SK-N-SH (cell line): ENCODE data around the gene ADAM11. TPM values are rescaled to one million over a fixed set of nuclear protein-coding genes. Genes with fewer than 3 reads are reported as not detected.

Experiments used
- CTCF ChIA-PET: fragments of 300-600, 350-600 bp; formaldehyde crosslinking; extraction: SDS; loops from one replicate; lab custom pipeline; 2021; lab: Yijun Ruan, JAX
- POLR2A ChIA-PET: fragments of 350-600 bp; sonication (Branson Sonifier 250); formaldehyde crosslinking; extraction: SDS; loops from one replicate; lab custom pipeline; 2020; ENCODE audit warnings: antibody characterized with exemption, inconsistent platforms; lab: Yijun Ruan, JAX
- DNase-seq: peaks from one replicate; pipeline ENCODE4 v3.0.0; 2012
- H2AFZ ChIP-seq: fragments of 200-600 bp; sonication (generic); 2 replicates; pipeline ENCODE4 v1.8.1; 2016; ENCODE audit warnings: antibody characterized with exemption, mild to moderate bottlenecking, low read depth
- H3F3A ChIP-seq: fragments of 200-600 bp; sonication (generic); replicated peaks from 2 replicates; pipeline ENCODE3; 2016; ENCODE audit warnings: antibody characterized with exemption, mild to moderate bottlenecking; ENCODE audit not compliant: insufficient read depth
- H3K27ac ChIP-seq, 2 experiments: fragments of 200-500 bp in 1 of 2; fragments of 200-600 bp in 1 of 2; sonication (Bioruptor generic) in 1 of 2; sonication (generic), shearing (Covaris generic) in 1 of 2; 2 replicates each; pipeline versions ENCODE4 v1.5.1 to v1.6.1; 2014 to 2016; ENCODE audit warnings: low read depth in 2 of 2, inconsistent platforms in 1 of 2, low read length in 1 of 2, mild to moderate bottlenecking in 1 of 2, mixed read lengths in 1 of 2
- H3K27me3 ChIP-seq: fragments of 200-600 bp; sonication (generic), shearing (Covaris generic); 2 replicates; pipeline ENCODE4 v1.6.1; 2016; ENCODE audit warnings: mixed run types; ENCODE audit not compliant: insufficient read depth
- H3K36me3 ChIP-seq, 2 experiments: fragments of 200-500 bp in 1 of 2; fragments of 200-600 bp in 1 of 2; sonication (Bioruptor generic) in 1 of 2; sonication (generic) in 1 of 2; replicated peaks in 1 of 2; 2 replicates each; pipeline versions ENCODE3 to v1.5.1; 2014 to 2016; ENCODE audit warnings: low read length in 1 of 2, mild to moderate bottlenecking in 1 of 2; ENCODE audit not compliant: insufficient read depth in 2 of 2, control insufficient read depth in 1 of 2
- H3K4me1 ChIP-seq, 2 experiments: fragments of 200-500 bp in 1 of 2; fragments of 200-600 bp in 1 of 2; sonication (Bioruptor generic) in 1 of 2; sonication (generic), shearing (Covaris generic) in 1 of 2; 2 replicates each; pipeline versions ENCODE4 v1.5.1 to v1.6.1; 2014 to 2016; ENCODE audit warnings: low read depth in 1 of 2, low read length in 1 of 2, mixed run types in 1 of 2; ENCODE audit not compliant: insufficient read depth in 2 of 2, control insufficient read depth in 1 of 2
- H3K4me2 ChIP-seq: fragments of 200-600 bp; sonication (generic), shearing (Covaris generic); 2 replicates; pipeline ENCODE4 v1.6.1; 2017; ENCODE audit warnings: mixed run types
- H3K4me3 ChIP-seq, 2 experiments: fragments of 200-500 bp in 1 of 2; fragments of 200-600 bp in 1 of 2; sonication (Bioruptor generic) in 1 of 2; sonication (generic), shearing (Covaris generic) in 1 of 2; 2 replicates each; pipeline versions ENCODE4 v1.5.1 to v1.8.1; 2014 to 2016; ENCODE audit warnings: low read depth in 2 of 2, inconsistent platforms in 1 of 2, low read length in 1 of 2, mild to moderate bottlenecking in 1 of 2, mixed read lengths in 1 of 2, moderate library complexity in 1 of 2
- H3K79me2 ChIP-seq: fragments of 200-600 bp; sonication (generic); 2 replicates; pipeline ENCODE4 v1.8.1; 2017; ENCODE audit warnings: mild to moderate bottlenecking; ENCODE audit not compliant: insufficient read depth
- H3K9ac ChIP-seq: fragments of 200-600 bp; sonication (generic); 2 replicates; pipeline ENCODE4 v1.6.1; 2017; ENCODE audit warnings: mixed run types
- H3K9me2 ChIP-seq: fragments of 200-600 bp; sonication (generic); 2 replicates; pipeline ENCODE4 v1.6.1; 2017; ENCODE audit warnings: mixed run types
- H3K9me3 ChIP-seq: fragments of 200-600 bp; sonication (generic); 2 replicates; pipeline ENCODE4 v1.6.1; 2017; ENCODE audit warnings: mixed run types, mild to moderate bottlenecking, moderate library complexity
- H4K20me1 ChIP-seq: fragments of 200-600 bp; sonication (generic); 2 replicates; pipeline ENCODE4 v1.6.1; 2017; ENCODE audit warnings: mild to moderate bottlenecking, mixed run types; ENCODE audit not compliant: insufficient read depth
- CHD2 ChIP-seq: fragments of 150-350 bp; IDR thresholded peaks from 2 replicates; pipeline ENCODE4 v1.6.1; 2018; ENCODE audit warnings: low read length; ENCODE audit not compliant: partially characterized antibody
- ELF1 ChIP-seq: IDR thresholded peaks from 2 replicates; pipeline ENCODE4 v1.4.0; 2012
- EP300 ChIP-seq, 2 experiments: IDR thresholded peaks; 2 replicates each; pipeline versions ENCODE4 v1.4.0 to v1.6.1; 2012; ENCODE audit warnings: borderline replicate concordance in 1 of 2, low read depth in 1 of 2, low read length in 1 of 2
- EZH2phosphoT487 ChIP-seq: fragments of 200-600 bp; sonication (generic); IDR thresholded peaks from 2 replicates; pipeline ENCODE4 v1.6.1; 2017; ENCODE audit warnings: low read depth, mixed run types, mild to moderate bottlenecking, antibody characterized with exemption, moderate library complexity, borderline replicate concordance
- FOSL2 ChIP-seq: IDR thresholded peaks from 2 replicates; pipeline ENCODE4 v1.4.0; 2012; ENCODE audit warnings: low read depth, mild to moderate bottlenecking, moderate library complexity, borderline replicate concordance
- FOXJ3 ChIP-seq: sonication (generic); formaldehyde crosslinking; IDR thresholded peaks from 2 replicates; pipeline ENCODE4 v1.5.1; 2020; ENCODE audit warnings: mild to moderate bottlenecking, missing genetic modification reagents
- FOXM1 ChIP-seq: IDR thresholded peaks from 2 replicates; pipeline ENCODE4 v1.4.0; 2012; ENCODE audit warnings: low read depth, mild to moderate bottlenecking
- GABPA ChIP-seq: IDR thresholded peaks from 2 replicates; pipeline ENCODE4 v1.4.0; 2012; ENCODE audit warnings: low read depth, mild to moderate bottlenecking
- GATA2 ChIP-seq: sonication (generic); formaldehyde crosslinking; IDR thresholded peaks from 2 replicates; pipeline ENCODE4 v1.5.0; 2020; ENCODE audit warnings: mild to moderate bottlenecking, missing genetic modification reagents
- NRF1 ChIP-seq: IDR thresholded peaks from 2 replicates; pipeline ENCODE4 v1.6.1; 2012; ENCODE audit warnings: low read depth, mild to moderate bottlenecking, low read length
- POLR2AphosphoS5 ChIP-seq: IDR thresholded peaks from 2 replicates; pipeline ENCODE4 v1.6.1; 2012; ENCODE audit warnings: low read depth, low read length
- RAD21 ChIP-seq: IDR thresholded peaks from 2 replicates; pipeline ENCODE4 v1.6.1; 2012; ENCODE audit warnings: mild to moderate bottlenecking, low read length
- RCOR1 ChIP-seq: fragments of 150-350 bp; IDR thresholded peaks from 2 replicates; pipeline ENCODE4 v1.6.1; 2017; ENCODE audit warnings: antibody characterized with exemption, low read length
- RFX5 ChIP-seq: IDR thresholded peaks from 2 replicates; pipeline ENCODE4 v1.6.1; 2012; ENCODE audit warnings: mild to moderate bottlenecking, improper control_type of control experiment, low read length
- RXRA ChIP-seq: IDR thresholded peaks from 2 replicates; pipeline ENCODE4 v1.4.0; 2012; ENCODE audit warnings: low read depth, mild to moderate bottlenecking, borderline replicate concordance
- SIN3A ChIP-seq: IDR thresholded peaks from 2 replicates; pipeline ENCODE4 v1.6.1; 2012; ENCODE audit warnings: low read depth, mild to moderate bottlenecking, low read length, moderate library complexity, borderline replicate concordance
- TAF1 ChIP-seq: IDR thresholded peaks from 2 replicates; pipeline ENCODE4 v1.6.1; 2012; ENCODE audit warnings: low read depth, mild to moderate bottlenecking, low read length, moderate library complexity, borderline replicate concordance
- TCF12 ChIP-seq: IDR thresholded peaks from 2 replicates; pipeline ENCODE4 v1.4.0; 2012
- TEAD4 ChIP-seq: IDR thresholded peaks from 2 replicates; pipeline ENCODE4 v1.4.0; 2012; ENCODE audit warnings: mild to moderate bottlenecking, borderline replicate concordance; ENCODE audit not compliant: insufficient read depth
- WGBS: methylation state at CpG from one replicate; pipeline ENCODE4 v1.1.6; 2017; ENCODE audit warnings: low lambda C conversion rate; 5-methylcytosine and 5-hydroxymethylcytosine counted together
- polyA plus RNA-seq, 3 experiments: library from polyadenylated mRNA; depleted of rRNA; stranded (reverse); fragments of >200 nt; gene quantifications; 2 replicates each; pipeline ENCODE4 v1.2.3, GENCODE V29; 2012
- TF ChIP-seq, protein P1 (sequence below): fragments of 200-600 bp; sonication (generic); IDR thresholded peaks from 2 replicates; pipeline ENCODE4 v1.6.1; 2017; ENCODE audit warnings: antibody characterized with exemption, mild to moderate bottlenecking, moderate library complexity
- TF ChIP-seq, protein P2 (sequence below): IDR thresholded peaks from 2 replicates; pipeline ENCODE4 v1.6.1; 2012; ENCODE audit warnings: mild to moderate bottlenecking, low read depth, low read length, moderate library complexity
- TF ChIP-seq, protein P3 (sequence below): fragments of 150-350 bp; IDR thresholded peaks from 2 replicates; pipeline ENCODE4 v1.6.1; 2016; ENCODE audit warnings: mild to moderate bottlenecking, low read depth, low read length
- TF ChIP-seq, protein P4 (sequence below): IDR thresholded peaks from 2 replicates; pipeline ENCODE4 v1.4.0; 2012; ENCODE audit warnings: low read depth, borderline replicate concordance
- TF ChIP-seq, protein P5 (sequence below): IDR thresholded peaks from 2 replicates; pipeline ENCODE4; 2012

ADAM11 gene
- polyA plus RNA-seq, 1 of the 3 experiments (the other 2 are of a cell fraction) = 2.5 TPM

DNA sequence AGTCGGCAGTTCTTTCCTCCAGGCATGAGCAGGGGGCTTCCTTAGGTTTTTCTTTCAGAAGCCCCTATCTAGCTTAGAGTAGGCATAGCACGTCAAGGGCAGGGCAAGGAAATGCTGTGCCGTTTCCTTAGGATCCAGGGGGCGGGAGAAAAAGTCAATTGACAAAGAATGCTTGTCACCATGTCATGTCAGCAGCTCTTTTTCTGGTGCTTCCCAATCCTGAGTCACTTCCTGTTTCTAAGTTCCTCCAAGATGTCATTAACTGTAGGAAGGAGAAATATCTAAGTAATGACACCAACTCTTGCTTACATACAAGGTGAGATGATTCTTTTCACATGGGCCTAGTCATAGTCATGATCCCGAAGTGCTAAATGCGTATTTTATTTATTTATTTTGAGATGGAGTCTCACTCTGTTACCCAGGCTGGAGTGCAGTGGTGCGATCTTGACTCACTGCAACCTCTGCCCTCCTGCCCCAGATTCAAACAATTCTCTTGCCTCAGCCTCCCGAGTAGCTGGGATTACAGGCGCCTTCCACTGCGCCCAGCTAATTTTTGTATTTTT lies 36.1 kb downstream of the ADAM11 start:
- Histone ChIP-seq H3K27ac (peak overlapping the region in 1 of 2 experiments; percentile 78; a peak in 2 of 4 replicates), H4K20me1 (no peaks in the 10 kb centered on the region), H3F3A (peaks cover 39% of the 10 kb centered on the region), H3K9me2 (no peaks in the 10 kb centered on the region), H3K4me1 (peaks cover 0 to 12% of the 10 kb centered on the region in 2 experiments; a peak in 1 of 4 replicates), H2AFZ (no peak overlapping the region), H3K4me2 (0 out of 2 replicates have a peak overlapping the region, but pooled peaks have one; percentile 21), H3K79me2 (peaks cover 18% of the 10 kb centered on the region), H3K9ac (peak overlapping the region; percentile 39; the same call in 1 of the 2 replicates), H3K27me3 (no peaks in the 10 kb centered on the region), H3K4me3 (no peak overlapping the region), H3K9me3 (no peaks in the 10 kb centered on the region), H3K36me3 (peaks cover 0 to 23% of the 10 kb centered on the region in 2 experiments)
- CTCF ChIA-PET = interaction anchor here (0.8 to 2.5 kb wide), 6 partner anchors 9 to 139 kb away, joined by 3 to 17 read pairs (median 6); partner anchors contain the start of gene MEIOC
- WGBS = 32% methylated on average over 10 of the region's 10 CpGs
- no peak for DNase-seq
- POLR2A ChIA-PET = no interaction called here
- no peak for TF ChIP-seq RCOR1
- TF ChIP-seq POLR2AphosphoS5 = peak; percentile 30; the same call in 1 of the 2 replicates
- no peak for TF ChIP-seq EZH2phosphoT487
- 0 out of 2 replicates have a peak, but pooled peaks have one; percentile 43 for TF ChIP-seq GABPA
- TF ChIP-seq FOSL2 = peak; percentile 62; the same call in 1 of the 2 replicates
- TF ChIP-seq, protein P1, sequence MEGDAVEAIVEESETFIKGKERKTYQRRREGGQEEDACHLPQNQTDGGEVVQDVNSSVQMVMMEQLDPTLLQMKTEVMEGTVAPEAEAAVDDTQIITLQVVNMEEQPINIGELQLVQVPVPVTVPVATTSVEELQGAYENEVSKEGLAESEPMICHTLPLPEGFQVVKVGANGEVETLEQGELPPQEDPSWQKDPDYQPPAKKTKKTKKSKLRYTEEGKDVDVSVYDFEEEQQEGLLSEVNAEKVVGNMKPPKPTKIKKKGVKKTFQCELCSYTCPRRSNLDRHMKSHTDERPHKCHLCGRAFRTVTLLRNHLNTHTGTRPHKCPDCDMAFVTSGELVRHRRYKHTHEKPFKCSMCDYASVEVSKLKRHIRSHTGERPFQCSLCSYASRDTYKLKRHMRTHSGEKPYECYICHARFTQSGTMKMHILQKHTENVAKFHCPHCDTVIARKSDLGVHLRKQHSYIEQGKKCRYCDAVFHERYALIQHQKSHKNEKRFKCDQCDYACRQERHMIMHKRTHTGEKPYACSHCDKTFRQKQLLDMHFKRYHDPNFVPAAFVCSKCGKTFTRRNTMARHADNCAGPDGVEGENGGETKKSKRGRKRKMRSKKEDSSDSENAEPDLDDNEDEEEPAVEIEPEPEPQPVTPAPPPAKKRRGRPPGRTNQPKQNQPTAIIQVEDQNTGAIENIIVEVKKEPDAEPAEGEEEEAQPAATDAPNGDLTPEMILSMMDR = no peak
- no peak for TF ChIP-seq GATA2
- no peak for TF ChIP-seq CHD2
- no peak for TF ChIP-seq TAF1
- TF ChIP-seq SIN3A = peak; percentile 53; the same call in 1 of the 2 replicates
- TF ChIP-seq FOXJ3 (CRISPR knock-in tag) = no peak
- no peak for TF ChIP-seq FOXM1
- TF ChIP-seq, protein P2, sequence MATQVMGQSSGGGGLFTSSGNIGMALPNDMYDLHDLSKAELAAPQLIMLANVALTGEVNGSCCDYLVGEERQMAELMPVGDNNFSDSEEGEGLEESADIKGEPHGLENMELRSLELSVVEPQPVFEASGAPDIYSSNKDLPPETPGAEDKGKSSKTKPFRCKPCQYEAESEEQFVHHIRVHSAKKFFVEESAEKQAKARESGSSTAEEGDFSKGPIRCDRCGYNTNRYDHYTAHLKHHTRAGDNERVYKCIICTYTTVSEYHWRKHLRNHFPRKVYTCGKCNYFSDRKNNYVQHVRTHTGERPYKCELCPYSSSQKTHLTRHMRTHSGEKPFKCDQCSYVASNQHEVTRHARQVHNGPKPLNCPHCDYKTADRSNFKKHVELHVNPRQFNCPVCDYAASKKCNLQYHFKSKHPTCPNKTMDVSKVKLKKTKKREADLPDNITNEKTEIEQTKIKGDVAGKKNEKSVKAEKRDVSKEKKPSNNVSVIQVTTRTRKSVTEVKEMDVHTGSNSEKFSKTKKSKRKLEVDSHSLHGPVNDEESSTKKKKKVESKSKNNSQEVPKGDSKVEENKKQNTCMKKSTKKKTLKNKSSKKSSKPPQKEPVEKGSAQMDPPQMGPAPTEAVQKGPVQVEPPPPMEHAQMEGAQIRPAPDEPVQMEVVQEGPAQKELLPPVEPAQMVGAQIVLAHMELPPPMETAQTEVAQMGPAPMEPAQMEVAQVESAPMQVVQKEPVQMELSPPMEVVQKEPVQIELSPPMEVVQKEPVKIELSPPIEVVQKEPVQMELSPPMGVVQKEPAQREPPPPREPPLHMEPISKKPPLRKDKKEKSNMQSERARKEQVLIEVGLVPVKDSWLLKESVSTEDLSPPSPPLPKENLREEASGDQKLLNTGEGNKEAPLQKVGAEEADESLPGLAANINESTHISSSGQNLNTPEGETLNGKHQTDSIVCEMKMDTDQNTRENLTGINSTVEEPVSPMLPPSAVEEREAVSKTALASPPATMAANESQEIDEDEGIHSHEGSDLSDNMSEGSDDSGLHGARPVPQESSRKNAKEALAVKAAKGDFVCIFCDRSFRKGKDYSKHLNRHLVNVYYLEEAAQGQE = no peak
- TF ChIP-seq, protein P3, sequence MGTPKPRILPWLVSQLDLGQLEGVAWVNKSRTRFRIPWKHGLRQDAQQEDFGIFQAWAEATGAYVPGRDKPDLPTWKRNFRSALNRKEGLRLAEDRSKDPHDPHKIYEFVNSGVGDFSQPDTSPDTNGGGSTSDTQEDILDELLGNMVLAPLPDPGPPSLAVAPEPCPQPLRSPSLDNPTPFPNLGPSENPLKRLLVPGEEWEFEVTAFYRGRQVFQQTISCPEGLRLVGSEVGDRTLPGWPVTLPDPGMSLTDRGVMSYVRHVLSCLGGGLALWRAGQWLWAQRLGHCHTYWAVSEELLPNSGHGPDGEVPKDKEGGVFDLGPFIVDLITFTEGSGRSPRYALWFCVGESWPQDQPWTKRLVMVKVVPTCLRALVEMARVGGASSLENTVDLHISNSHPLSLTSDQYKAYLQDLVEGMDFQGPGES = no peak
- TF ChIP-seq RFX5 = no peak
- peak in 1 of 2 experiments; percentile 57; a peak in 1 of 4 replicates for TF ChIP-seq EP300 (IDR thresholded peaks at IDR 0.05; ENCODE audit: borderline replicate concordance in 1 of 2, low read depth in 1 of 2, low read length in 1 of 2)
- TF ChIP-seq ELF1 = no peak
- no peak for TF ChIP-seq RAD21
- TF ChIP-seq, protein P4, sequence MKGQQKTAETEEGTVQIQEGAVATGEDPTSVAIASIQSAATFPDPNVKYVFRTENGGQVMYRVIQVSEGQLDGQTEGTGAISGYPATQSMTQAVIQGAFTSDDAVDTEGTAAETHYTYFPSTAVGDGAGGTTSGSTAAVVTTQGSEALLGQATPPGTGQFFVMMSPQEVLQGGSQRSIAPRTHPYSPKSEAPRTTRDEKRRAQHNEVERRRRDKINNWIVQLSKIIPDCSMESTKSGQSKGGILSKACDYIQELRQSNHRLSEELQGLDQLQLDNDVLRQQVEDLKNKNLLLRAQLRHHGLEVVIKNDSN = no peak
- TF ChIP-seq TCF12 = peak; percentile 60
- TF ChIP-seq RXRA = peak; percentile 24; the same call in 1 of the 2 replicates
- TF ChIP-seq, protein P5, sequence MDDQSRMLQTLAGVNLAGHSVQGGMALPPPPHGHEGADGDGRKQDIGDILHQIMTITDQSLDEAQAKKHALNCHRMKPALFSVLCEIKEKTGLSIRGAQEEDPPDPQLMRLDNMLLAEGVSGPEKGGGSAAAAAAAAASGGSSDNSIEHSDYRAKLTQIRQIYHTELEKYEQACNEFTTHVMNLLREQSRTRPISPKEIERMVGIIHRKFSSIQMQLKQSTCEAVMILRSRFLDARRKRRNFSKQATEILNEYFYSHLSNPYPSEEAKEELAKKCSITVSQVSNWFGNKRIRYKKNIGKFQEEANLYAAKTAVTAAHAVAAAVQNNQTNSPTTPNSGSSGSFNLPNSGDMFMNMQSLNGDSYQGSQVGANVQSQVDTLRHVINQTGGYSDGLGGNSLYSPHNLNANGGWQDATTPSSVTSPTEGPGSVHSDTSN = peak; percentile 79
- TF ChIP-seq NRF1 = no peak
- no peak for TF ChIP-seq TEAD4
